KBM-7 (cell line): Measurements from ENCODE around the gene PDLIM5.
"Not testable (repeated sequence)": the region's sequence is repeated elsewhere in the genome, so short reads cannot be mapped to it uniquely, and the experiment has no call there.

ENCODE experiments used
- DNase-seq: peaks from one replicate; pipeline ENCODE4 v3.0.0-alpha.2; 2015
- in situ Hi-C: fragments of 300-500 bp; cut with MboI; formaldehyde crosslinking; loops from 2 replicates; pipeline ENCODE4 v1.14.3; 2020; ENCODE audit warnings: low sequenced_read_pairs, low pct_unique_long_range_greater_than_20kb, mixed read lengths

PDLIM5 gene

DNA sequence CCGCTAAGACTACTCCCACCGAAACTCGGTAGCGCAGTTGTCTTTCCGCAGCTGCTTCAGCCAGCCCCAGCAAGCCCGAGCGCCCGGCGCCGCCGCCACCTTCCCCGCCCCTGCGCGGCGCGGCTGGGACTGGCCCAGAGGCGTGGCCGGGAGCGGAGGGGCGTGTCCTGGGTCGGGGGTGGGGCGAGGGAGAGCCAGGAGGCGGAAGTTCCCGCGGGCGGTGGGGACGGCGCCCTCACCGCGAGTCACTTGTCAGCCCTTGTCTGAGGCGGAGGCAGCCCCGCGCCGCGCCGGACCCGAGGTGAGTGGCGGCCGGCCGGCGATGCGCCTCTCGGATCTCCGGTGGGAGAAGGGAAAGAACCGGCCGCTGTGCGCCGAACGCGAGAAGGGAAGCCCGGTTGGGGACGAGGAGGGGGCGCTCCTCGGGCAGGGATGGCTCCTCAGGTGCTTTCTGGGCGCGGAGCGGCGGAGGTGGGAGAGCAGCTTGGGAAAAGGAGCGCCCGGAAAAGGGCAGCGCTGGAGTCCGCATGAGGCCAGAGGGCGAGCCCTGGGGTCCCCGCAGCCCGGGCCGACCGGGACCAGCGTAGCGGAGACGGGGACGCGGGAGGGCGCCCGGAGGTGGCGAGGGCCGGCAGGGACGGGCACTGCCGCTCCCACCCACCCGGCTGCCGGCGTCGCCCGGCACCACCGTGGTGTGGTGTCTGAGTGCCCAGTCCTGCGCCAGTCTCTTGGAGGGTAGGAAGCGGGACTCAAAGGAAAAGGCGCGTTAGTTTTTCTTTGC lies at the start of gene PDLIM5:
Gene PDLIM5, plus strand, starts transcription at position 248 of the 781 bp plus-strand sequence. CDS start 3,347 bp downstream, outside the sequence.
- in situ Hi-C loops: no loop called here
- peak; percentile 89 for DNase-seq

- in situ Hi-C loops: loop anchor here (10.0 kb wide), 1 partner anchor 192 kb away; no protein-coding TSS in a partner anchor
- DNase-seq: not testable (repeated sequence)
Measured at GRCh38 chr4:94402439-94402838, 49.3 kb upstream of the PDLIM5 start.

DNA sequence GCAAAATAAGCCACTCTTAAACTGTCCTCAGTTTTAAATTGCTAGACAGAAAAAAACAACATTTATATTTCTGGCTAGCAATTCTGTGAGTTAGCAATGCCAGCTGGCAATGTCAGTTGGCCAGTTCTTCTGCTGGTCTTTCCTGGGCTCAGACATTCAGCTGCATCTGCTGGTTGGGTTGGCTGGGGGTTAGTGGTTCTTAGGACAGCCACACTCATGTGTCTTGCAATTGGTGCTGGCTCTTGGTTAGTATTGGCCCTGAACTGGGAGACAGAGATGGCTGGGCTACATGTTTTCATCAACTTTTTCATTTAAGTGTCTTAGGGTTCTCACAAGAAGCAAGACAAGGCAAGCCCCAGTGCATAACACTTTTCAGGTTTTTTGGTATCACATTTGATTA lies 48.0 kb upstream of the PDLIM5 start:
- no peak for DNase-seq
- in situ Hi-C loops: loop anchor here (10.0 kb wide), 1 partner anchor 191 kb away; no protein-coding TSS in a partner anchor

- peak; percentile 76 for DNase-seq
- in situ Hi-C loops: loop anchor here (10.0 kb wide), 1 partner anchor 188 kb away; no protein-coding TSS in a partner anchor
Measured at GRCh38 chr4:94406668-94407437, 44.9 kb upstream of the PDLIM5 start.

DNA sequence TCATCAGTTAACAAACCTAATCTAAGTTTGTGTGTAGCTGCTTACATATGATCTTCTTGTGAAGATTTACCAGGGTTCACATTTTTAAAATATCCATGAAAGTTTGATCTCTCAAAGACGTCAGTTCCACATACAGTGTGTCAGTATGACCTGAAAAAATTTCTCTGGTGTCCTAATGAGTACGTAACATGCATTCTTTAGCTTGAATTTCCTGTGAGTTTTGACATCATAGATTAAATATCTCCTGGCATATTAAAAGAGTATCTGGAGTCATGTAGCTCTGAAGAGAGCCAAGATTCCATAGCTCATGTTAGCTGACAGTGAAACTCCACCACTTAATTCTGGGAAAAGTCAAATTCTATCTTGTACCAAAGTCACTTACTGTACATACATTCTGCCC lies 43.9 kb upstream of the PDLIM5 start:
- in situ Hi-C loops: loop anchor here (10.0 kb wide), 1 partner anchor 187 kb away; no protein-coding TSS in a partner anchor
- no peak for DNase-seq

DNA sequence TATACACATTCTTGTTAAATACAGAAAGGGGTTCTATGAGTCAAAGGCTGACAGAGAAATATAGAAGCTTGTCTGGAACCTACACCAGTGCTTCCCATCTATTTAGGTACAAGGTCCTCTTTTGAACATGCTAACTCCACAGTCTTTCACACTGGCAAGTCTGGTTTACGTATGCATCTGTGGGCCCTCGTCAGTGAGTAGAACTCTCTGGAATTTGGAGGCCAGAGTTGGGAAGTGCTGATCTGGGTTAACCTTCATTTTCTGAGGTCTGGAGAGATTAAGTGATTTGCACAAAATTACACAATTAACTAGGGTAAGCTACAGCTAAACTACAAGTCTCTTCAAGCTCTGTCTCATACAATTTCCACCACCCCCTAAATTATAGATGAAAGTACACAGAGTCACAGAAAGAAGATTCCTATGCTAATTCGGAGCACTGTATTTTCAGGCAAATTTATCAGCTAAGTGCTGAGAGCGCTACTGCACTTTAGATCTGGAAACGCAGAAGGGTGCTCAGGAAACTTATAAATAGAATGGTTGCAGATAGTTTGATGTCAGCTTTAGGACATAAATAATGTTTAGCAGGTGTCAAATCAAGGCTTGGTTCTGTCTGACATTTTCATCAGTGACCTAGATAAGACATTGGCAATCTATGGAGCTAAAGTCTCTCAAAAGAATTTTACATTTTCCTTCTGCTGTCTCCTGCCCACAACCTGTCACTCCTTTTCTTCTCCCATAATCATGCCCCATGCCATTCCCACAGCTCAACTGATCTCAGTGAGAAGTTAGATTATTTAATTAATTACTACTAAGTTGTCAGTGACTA lies 43.0 kb upstream of the PDLIM5 start:
- in situ Hi-C loops: loop anchor here (10.0 kb wide), 1 partner anchor 186 kb away; no protein-coding TSS in a partner anchor
- no peak for DNase-seq

GRCh38 chr4:94409375-94409679 lies 42.4 kb upstream of the PDLIM5 start:
- in situ Hi-C loops: loop anchor here (10.0 kb wide), 1 partner anchor 185 kb away; no protein-coding TSS in a partner anchor
- no peak for DNase-seq

DNA sequence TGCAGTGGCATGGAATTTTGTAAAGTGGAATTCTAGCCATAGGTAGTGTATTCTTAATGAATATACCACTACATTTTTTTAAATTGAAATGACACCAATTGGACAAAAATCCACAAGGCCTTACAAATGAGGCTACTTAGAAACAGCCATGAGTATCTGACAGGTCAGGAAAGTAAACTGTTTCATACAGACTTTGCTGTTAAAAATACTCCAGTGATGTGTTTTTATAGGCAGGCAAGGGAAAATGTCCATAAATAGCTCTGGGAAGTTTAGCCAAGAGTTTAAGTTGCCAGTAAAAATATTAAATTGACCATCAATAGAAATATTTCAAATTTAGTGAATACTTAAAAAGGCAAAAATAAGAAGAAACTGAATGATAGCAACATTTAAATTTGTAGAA lies 41.8 kb upstream of the PDLIM5 start:
- in situ Hi-C loops: loop anchor here (10.0 kb wide), 1 partner anchor 185 kb away; no protein-coding TSS in a partner anchor
- DNase-seq: no peak

- no peak for DNase-seq
Measured at GRCh38 chr4:94410678-94411206, 41.0 kb upstream of the PDLIM5 start.

GRCh38 chr4:94411296-94411695 lies 40.4 kb upstream of the PDLIM5 start:
- in situ Hi-C loops: no loop called here
- DNase-seq: no peak

More at GRCh38 chr4:94410678-94411206, 41.0 kb upstream of the PDLIM5 start:
- in situ Hi-C loops: no loop called here

DNA sequence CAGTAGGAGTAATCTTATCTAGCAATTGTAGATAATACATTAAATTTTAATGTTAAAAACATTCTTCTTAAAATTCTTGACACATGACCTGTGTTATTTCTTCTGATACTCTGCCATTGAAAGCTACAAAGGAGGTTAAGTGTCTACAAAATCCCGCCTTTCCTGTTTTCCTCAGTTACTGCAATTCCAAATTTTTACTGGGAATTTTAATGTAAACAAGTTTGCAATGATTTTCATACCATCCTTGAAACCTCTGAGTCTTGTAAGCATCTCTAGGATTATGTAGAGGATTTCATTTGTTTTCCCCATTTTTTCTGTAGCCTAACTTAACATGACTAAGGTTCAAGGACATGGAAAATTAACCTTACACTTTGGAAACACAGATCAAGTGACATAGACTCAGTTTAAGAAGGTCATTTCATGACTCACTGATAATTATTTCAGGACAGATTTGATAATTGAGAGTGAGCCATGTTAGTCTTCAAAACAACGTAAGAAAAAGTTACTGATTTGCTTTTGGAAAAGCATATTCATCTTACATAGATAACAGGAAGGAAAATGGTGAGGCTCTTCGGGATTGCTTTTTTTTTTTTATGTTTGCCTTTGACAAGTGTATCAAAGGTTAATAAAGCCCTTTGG lies 39.6 kb upstream of the PDLIM5 start:
- in situ Hi-C loops: no loop called here
- no peak for DNase-seq

DNA sequence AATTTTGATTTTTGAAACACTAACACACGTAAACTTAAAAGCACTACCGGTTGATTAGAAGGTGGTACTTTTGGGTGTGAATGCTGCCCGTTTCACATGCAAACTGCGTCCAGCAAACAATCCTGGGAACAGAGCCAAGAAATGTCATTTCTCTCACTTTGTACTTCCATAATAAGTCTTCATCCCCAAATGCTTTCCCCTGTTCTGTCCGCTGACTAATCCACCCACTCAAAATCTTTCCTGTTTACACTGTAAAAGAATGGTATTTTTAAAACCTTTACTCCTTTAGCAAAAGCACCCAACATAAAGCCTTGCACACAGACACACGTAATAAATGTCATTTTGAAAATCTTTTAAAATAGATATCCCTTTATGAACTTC lies 39.1 kb upstream of the PDLIM5 start:
- in situ Hi-C loops: no loop called here
- DNase-seq: peak; percentile 37

DNA sequence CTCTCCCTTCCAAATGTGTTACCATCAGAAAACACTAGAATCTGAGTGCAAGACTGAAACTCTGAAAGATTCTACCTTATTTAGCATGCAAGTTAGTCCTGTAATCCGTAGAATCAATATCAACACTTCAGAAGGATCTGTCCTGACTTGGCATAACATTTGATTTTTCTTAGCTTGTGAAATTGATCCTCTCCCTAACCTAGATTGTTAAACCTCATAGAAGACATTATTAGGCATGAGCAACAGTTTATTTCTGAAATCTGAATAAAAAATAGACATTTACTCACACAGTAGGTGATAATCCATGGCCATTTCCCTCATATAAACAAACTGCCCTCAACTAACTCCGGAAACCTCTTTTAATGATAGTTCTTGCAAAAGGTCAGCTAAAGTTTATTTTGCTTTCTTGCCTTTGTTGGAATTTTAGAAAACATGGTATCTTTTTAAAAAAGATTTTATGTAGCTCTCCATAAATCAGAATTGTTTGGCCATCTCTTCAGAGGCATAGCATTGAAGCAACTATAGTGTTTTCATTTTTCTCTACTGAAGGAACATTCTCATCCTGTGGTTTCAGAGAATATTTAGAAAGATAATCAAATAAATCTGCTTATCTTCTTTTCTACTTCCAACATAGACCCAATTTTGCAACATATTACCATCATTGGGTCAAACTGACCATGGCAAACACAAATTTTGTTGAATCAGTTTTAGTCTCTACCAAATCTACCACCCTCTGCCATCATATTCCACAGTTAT lies 38.5 kb upstream of the PDLIM5 start:
- no peak for DNase-seq
- in situ Hi-C loops: no loop called here

GRCh38 chr4:94414907-94415306 lies 36.8 kb upstream of the PDLIM5 start:
- DNase-seq: no peak
- in situ Hi-C loops: no loop called here

GRCh38 chr4:94415448-94415847 lies 36.3 kb upstream of the PDLIM5 start:
- DNase-seq: no peak
- in situ Hi-C loops: no loop called here

DNA sequence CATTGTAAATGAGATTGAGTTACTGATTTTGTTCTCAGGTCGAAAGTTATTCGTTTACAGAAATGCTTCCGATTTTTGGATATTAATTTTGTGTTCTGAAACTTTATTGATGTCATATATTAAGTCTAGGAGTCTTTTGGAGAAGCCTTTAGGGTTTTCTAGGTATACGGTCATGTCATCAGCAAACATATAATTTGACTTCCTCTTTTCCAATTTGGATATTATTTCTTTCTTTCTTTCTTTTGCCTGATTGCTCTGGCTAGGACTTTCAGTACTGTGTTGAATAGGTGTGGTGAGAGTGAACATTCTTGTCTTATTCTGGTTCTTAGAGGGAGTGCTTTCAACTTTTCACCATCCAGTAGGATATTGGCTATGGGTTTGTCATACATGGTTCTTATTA lies 35.4 kb upstream of the PDLIM5 start:
- DNase-seq: no peak
- in situ Hi-C loops: no loop called here

DNA sequence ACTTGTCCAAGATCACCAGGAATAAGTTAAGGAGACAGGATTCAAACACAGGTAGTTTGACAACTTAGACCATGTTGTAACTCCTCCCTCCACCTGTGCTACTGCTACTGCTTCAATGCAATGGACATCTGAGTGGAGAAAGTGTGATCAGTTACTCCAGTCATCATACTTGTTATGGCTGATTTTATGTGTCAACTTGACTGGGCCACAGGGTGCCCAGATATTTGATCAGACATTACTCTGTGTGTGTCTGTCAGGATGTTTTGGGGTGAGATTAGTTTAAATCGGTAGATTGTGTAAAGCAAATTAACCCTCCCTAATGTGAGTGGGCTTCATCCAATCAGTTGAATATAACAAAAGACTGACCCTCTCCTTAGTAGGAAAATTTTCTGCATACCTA lies 34.8 kb upstream of the PDLIM5 start:
- no peak for DNase-seq
- in situ Hi-C loops: no loop called here

- DNase-seq: no peak
- in situ Hi-C loops: no loop called here
Measured at GRCh38 chr4:94419549-94419948, 32.2 kb upstream of the PDLIM5 start.
